ENCODE results near the gene CHD6. TPM values are rescaled to one million over a fixed set of nuclear protein-coding genes. Genes with fewer than 3 reads are reported as not detected.

CHD6 gene
- total RNA-seq, 1 experiment from 2014 or later: 26.6 TPM

DNA sequence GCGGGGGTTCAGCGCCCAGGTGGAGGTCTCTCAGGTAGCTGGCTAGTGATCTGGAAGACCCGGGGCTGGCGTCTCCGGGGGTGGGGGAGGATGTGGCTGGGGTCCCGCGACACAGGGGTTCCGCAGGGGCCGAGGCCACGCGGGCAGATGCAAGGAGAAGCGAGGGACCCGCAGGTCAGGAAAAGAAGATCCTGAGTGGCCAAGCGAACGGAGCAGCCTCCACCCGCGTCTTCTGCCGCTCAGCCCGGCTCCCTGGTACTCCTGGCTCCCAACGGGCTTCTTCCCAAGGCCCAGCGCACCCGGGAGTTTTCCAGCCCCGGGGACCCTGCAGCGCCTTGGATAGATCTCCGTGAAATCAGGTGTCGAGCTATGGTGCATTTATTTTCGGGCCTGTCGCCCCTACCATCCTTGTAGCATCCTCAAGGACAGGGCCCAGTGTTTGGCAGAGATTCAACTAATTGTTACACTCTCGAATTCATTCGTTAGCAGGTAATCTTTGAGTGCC lies 682 bp upstream of the CHD6 start:
- H3K4me1 ChIP-seq (ENCODE audit: control insufficient read depth in 1 of 2, insufficient read depth in 2 of 2, low read length in 2 of 2): peaks cover 6 to 11% of the 10 kb centered on the region in 2 experiments; a peak in 3 of 4 replicates
- H3K9me3 ChIP-seq (ENCODE audit: control insufficient read depth in 1 of 2, insufficient read depth in 1 of 2, low read depth in 1 of 2, low read length in 2 of 2): no peaks in the 10 kb centered on the region
- TF ChIP-seq, protein P1, sequence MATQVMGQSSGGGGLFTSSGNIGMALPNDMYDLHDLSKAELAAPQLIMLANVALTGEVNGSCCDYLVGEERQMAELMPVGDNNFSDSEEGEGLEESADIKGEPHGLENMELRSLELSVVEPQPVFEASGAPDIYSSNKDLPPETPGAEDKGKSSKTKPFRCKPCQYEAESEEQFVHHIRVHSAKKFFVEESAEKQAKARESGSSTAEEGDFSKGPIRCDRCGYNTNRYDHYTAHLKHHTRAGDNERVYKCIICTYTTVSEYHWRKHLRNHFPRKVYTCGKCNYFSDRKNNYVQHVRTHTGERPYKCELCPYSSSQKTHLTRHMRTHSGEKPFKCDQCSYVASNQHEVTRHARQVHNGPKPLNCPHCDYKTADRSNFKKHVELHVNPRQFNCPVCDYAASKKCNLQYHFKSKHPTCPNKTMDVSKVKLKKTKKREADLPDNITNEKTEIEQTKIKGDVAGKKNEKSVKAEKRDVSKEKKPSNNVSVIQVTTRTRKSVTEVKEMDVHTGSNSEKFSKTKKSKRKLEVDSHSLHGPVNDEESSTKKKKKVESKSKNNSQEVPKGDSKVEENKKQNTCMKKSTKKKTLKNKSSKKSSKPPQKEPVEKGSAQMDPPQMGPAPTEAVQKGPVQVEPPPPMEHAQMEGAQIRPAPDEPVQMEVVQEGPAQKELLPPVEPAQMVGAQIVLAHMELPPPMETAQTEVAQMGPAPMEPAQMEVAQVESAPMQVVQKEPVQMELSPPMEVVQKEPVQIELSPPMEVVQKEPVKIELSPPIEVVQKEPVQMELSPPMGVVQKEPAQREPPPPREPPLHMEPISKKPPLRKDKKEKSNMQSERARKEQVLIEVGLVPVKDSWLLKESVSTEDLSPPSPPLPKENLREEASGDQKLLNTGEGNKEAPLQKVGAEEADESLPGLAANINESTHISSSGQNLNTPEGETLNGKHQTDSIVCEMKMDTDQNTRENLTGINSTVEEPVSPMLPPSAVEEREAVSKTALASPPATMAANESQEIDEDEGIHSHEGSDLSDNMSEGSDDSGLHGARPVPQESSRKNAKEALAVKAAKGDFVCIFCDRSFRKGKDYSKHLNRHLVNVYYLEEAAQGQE (IDR thresholded peaks at IDR 0.05; ENCODE audit: low read depth): no peak
- TF ChIP-seq EGR1 (IDR thresholded peaks at IDR 0.05; ENCODE audit: low read depth) (no peak), FOSL1 (IDR thresholded peaks at IDR 0.05; ENCODE audit: low read depth) (no peak), ZNF274 (IDR thresholded peaks at IDR 0.05; ENCODE audit: low read depth, low read length) (no peak), EZH2phosphoT487 (IDR thresholded peaks at IDR 0.05; ENCODE audit: borderline replicate concordance) (no peak), EZH2 (IDR thresholded peaks at IDR 0.05) (no peak), CEBPB (IDR thresholded peaks at IDR 0.05; ENCODE audit: low read depth) (no peak), SRF (IDR thresholded peaks at IDR 0.05; ENCODE audit: low read depth) (no peak)
- DNase-seq (ENCODE audit: low read depth, low spot score) (no peak), ATAC-seq (peak; percentile 0; the same call in 1 of the 2 replicates)
- POLR2A ChIA-PET: no interaction called here
- peak overlapping the region; percentile 67 for H3K4me2 ChIP-seq (ENCODE audit: low read length)
- peak overlapping the region; percentile 21; the same call in 1 of the 2 replicates for H3K9ac ChIP-seq (ENCODE audit: low read length)
- intact Hi-C loops (cut with micrococcal nuclease): no loop called here
- peak overlapping the region; percentile 32 to 65; a peak in 3 of 4 replicates for H3K4me3 ChIP-seq (replicated peaks in 1 of 2; ENCODE audit: low read depth in 1 of 2, low read length in 2 of 2)
- no TSS peak for BruUV-seq (replicated peaks)
- H3K36me3 ChIP-seq (ENCODE audit: control insufficient read depth in 1 of 2, insufficient read depth in 2 of 2, low read length in 2 of 2): no peaks in the 10 kb centered on the region
- RAD21 ChIA-PET (ENCODE audit: low non-redundant PET in 1 of 2, low total read pairs in 2 of 2, uncharacterized antibody in 2 of 2, unreplicated experiment in 2 of 2): no interaction called here
- no peaks in the 10 kb centered on the region for H4K20me1 ChIP-seq (ENCODE audit: insufficient read depth)
- peak overlapping the region; percentile 47 for H2AFZ ChIP-seq (ENCODE audit: low read depth, low read length, poor library complexity, severe bottlenecking)
- H3K27me3 ChIP-seq (ENCODE audit: insufficient read depth, low read length): no peaks in the 10 kb centered on the region
- no peaks in the 10 kb centered on the region for H3K9me2 ChIP-seq (ENCODE audit: insufficient read depth)
- CTCF ChIA-PET: interaction anchor here (1.0 to 2.1 kb wide), 2 partner anchors 47 to 75 kb away, joined by 3 to 8 read pairs; no protein-coding TSS in a partner anchor
- H3K79me2 ChIP-seq (ENCODE audit: insufficient read depth, low read length): peaks cover 24% of the 10 kb centered on the region
- peak overlapping the region; percentile 30; the same call in 1 of the 2 replicates for H3K27ac ChIP-seq (ENCODE audit: low read depth, low read length)

All from HCT116 (cell line).